Breast epithelium (tissue), 4 donors: Measurements from ENCODE around the gene XAF1. TPM values are rescaled to one million over a fixed set of nuclear protein-coding genes. Genes with fewer than 3 reads are reported as not detected.

Source experiments
- DNase-seq, 2 donors: peaks; one replicate each; pipeline ENCODE4 v3.0.0-alpha.2; 2019; ENCODE audit warnings: low spot score in 2 of 2
- H3K27ac ChIP-seq, 2 donors: fragments of 200-600 bp; sonication (generic) in 1 of 2; one replicate each; pipeline ENCODE4 v1.5.1; 2016 to 2019; ENCODE audit warnings: mild to moderate bottlenecking in 1 of 2
- H3K27me3 ChIP-seq, 2 donors: fragments of 200-600 bp; sonication (generic) in 1 of 2; one replicate each; pipeline versions ENCODE4 v1.5.1 to v1.6.0; 2017 to 2019; ENCODE audit warnings: control low read depth in 1 of 2, mild to moderate bottlenecking in 1 of 2
- H3K36me3 ChIP-seq: fragments of 200-600 bp; one replicate; pipeline ENCODE4 v1.5.1; 2019
- H3K4me1 ChIP-seq, 2 donors: fragments of 200-600 bp; sonication (generic); one replicate each; pipeline ENCODE4 v1.5.1; 2016 to 2019; ENCODE audit warnings: control low read depth in 1 of 2
- H3K4me3 ChIP-seq, 3 donors: fragments of 200-600 bp; sonication (generic); 1 replicate in 2 of 3; 2 replicates in 1 of 3; pipeline ENCODE4 v1.5.1; 2016 to 2019; ENCODE audit warnings: mild to moderate bottlenecking in 3 of 3, moderate library complexity in 2 of 3
- H3K9me3 ChIP-seq, 2 donors: fragments of 200-600 bp; sonication (generic) in 1 of 2; one replicate each; pipeline ENCODE4 v1.5.1; 2016 to 2019; ENCODE audit warnings: control low read depth in 1 of 2
- CTCF ChIP-seq, 3 donors: fragments of 450-650 bp; IDR thresholded peaks; one replicate each; pipeline ENCODE4 v1.5.1; 2016 to 2017; ENCODE audit warnings: antibody characterized with exemption in 3 of 3, mild to moderate bottlenecking in 3 of 3, moderate library complexity in 3 of 3
- POLR2A ChIP-seq: fragments of 450-650 bp; IDR thresholded peaks from one replicate; pipeline ENCODE4 v1.6.1; 2016; ENCODE audit warnings: antibody characterized with exemption, mild to moderate bottlenecking, moderate library complexity
- POLR2AphosphoS5 ChIP-seq, 3 donors: sonication (generic); formaldehyde crosslinking; IDR thresholded peaks; one replicate each; pipeline ENCODE4 v1.6.1; 2017; ENCODE audit warnings: antibody characterized with exemption in 3 of 3
- intact Hi-C: fragments of 100-400 bp; cut with DNase I; formaldehyde crosslinking; loops from one replicate; pipeline ENCODE4 v1.15.1; 2023; ENCODE audit warnings: low total_unique reads
- total RNA-seq, 3 donors: library from RNA; depleted of rRNA; stranded (reverse); fragments of >200 nt; gene quantifications; one replicate each; pipeline ENCODE4 v1.1.0, GENCODE V29; 2016

The XAF1 gene
- total RNA-seq, 3 donors from 2014 or later, result 15.2 to 25.6 (median 25.2) TPM

GRCh38 chr17:6779411-6779810 lies 23.6 kb downstream of the XAF1 start:
- Histone ChIP-seq H3K9me3 (peaks cover 7 to 14% of the 10 kb centered on the region in 2 donors), H3K36me3 (no peaks in the 10 kb centered on the region), H3K4me1 (no peaks in the 10 kb centered on the region), H3K27me3 (peaks cover 0 to 10% of the 10 kb centered on the region in 2 donors), H3K4me3 (no peak overlapping the region), H3K27ac (no peak overlapping the region)
- DNase-seq, result no peak
- intact Hi-C loops, result no loop called here
- TF ChIP-seq POLR2AphosphoS5 (IDR thresholded peaks at IDR 0.05), result no peak
- TF ChIP-seq CTCF (IDR thresholded peaks at IDR 0.05), result no peak
- TF ChIP-seq POLR2A, result no peak

DNA sequence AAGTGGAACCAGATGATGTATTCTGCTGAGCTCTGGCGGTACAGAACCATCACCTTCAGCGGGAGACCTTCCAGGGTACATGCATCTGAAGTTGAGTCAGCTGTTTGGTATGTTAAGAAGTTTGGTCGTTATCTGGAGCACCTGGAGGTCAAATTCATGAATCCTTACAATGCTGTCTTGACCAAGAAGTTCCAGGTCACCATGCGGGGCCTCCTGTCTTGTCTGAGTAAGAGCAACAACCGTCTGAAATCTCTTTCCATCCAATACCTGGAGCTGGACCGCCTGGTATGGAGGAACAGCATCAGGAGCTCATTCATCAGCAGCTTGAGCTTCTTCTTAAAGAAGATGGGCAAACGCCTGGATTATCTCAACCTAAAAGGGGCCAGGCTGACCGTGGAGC lies 24.2 kb downstream of the XAF1 start:
- Histone ChIP-seq H3K36me3 (no peaks in the 10 kb centered on the region), H3K27me3 (peaks cover 0 to 10% of the 10 kb centered on the region in 2 donors), H3K27ac (no peak overlapping the region), H3K9me3 (peaks cover under 1 to 10% of the 10 kb centered on the region in 2 donors), H3K4me1 (no peaks in the 10 kb centered on the region), H3K4me3 (no peak overlapping the region)
- DNase-seq, result no peak
- TF ChIP-seq POLR2AphosphoS5 (IDR thresholded peaks at IDR 0.05) (no peak), CTCF (IDR thresholded peaks at IDR 0.05) (no peak), POLR2A (no peak)
- intact Hi-C loops, result no loop called here

DNA sequence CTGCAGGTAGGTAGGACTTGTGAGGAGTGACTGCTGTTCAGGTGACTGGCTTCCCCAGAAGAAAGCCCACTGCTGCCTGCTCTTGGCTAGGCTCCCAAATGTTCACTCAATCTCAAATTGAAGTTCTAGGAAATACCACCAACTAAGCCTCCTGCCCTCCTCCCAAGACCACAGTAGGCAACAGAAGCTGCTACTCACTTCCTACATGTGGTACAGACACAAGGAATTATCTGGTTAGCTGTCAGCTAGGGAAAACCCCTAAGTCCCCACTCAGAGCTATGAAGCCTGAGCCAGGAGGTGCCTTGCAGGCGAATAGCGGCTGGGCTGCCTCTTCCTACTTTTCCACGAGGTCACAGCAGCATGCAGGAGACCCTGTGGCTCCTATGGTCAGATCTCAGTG lies 25.0 kb downstream of the XAF1 start:
- Histone ChIP-seq H3K27me3 (peaks cover 0 to 10% of the 10 kb centered on the region in 2 donors), H3K4me3 (no peak overlapping the region), H3K27ac (no peak overlapping the region), H3K4me1 (no peaks in the 10 kb centered on the region), H3K36me3 (no peaks in the 10 kb centered on the region), H3K9me3 (peaks cover 0 to 6% of the 10 kb centered on the region in 2 donors)
- TF ChIP-seq CTCF (IDR thresholded peaks at IDR 0.05), result no peak
- no peak for TF ChIP-seq POLR2AphosphoS5 (IDR thresholded peaks at IDR 0.05)
- no peak for TF ChIP-seq POLR2A
- DNase-seq, result no peak
- intact Hi-C loops, result loop anchor here (1.0 kb wide), 1 partner anchor 15 kb away; no protein-coding TSS in a partner anchor

DNA sequence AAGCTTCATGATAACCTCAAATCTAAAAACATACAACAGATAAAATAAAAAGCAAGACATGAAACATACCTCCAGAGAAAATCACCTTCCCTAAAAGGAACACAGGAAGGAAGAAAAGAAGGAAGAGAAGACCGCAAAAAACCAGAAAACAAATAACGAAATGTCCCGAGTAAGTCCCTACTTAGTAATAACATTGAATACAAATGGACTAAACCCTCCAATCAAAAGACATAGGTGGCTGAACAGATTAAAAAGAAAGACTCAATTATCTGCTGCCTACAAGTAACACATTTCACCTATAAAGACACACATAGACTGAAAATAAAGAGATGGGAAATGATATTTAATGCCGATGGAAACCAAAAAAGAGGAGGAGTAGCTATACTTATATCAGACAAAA lies 26.4 kb downstream of the XAF1 start:
- intact Hi-C loops, result no loop called here
- H3K36me3 ChIP-seq, result no peaks in the 10 kb centered on the region
- H3K4me3 ChIP-seq, result no peak overlapping the region
- TF ChIP-seq POLR2AphosphoS5 (IDR thresholded peaks at IDR 0.05), result no peak
- TF ChIP-seq CTCF (IDR thresholded peaks at IDR 0.05), result no peak
- no peak for TF ChIP-seq POLR2A
- no peak for DNase-seq
- peaks cover 0 to 6% of the 10 kb centered on the region in 2 donors for H3K9me3 ChIP-seq
- H3K4me1 ChIP-seq, result no peaks in the 10 kb centered on the region
- peaks cover 0 to 3% of the 10 kb centered on the region in 2 donors for H3K27me3 ChIP-seq
- H3K27ac ChIP-seq, result no peak overlapping the region

DNA sequence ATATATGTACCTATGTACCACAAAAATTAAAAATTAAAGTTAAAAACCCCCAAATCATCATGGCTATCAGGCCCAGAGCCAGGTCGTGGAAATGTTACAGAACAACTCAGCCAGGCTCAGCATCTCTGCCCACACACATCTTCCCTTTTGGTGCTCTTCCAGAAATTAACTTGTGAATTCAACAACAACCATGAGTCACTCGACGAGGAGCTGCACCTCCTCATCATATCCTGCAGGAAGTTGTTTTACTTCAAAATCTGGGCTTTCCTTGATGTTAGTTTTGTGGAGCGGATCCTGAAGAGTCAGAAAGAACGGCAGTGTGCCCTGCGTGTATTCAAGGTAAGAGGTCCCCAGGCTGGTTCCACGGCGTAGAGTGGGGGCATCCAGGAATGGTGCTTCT lies 30.8 kb downstream of the XAF1 start:
- DNase-seq, result no peak
- Histone ChIP-seq H3K4me3 (peak overlapping the region in 1 of 3 donors; percentile 45), H3K4me1 (no peaks in the 10 kb centered on the region), H3K36me3 (no peaks in the 10 kb centered on the region), H3K9me3 (no peaks in the 10 kb centered on the region), H3K27ac (peak overlapping the region in 1 of 2 donors; percentile 52), H3K27me3 (no peaks in the 10 kb centered on the region)
- TF ChIP-seq POLR2AphosphoS5 (IDR thresholded peaks at IDR 0.05) (no peak), POLR2A (no peak), CTCF (IDR thresholded peaks at IDR 0.05) (no peak)
- intact Hi-C loops, result no loop called here
